ENCODE measurements around the gene FAM98A. TPM values are rescaled to one million over a fixed set of nuclear protein-coding genes. Genes with fewer than 3 reads are reported as not detected.

The FAM98A gene
- total RNA-seq, 3 donors from 2014 or later (not counting 1 experiment from before 2014, with no cell fraction given) = 17.3 to 32.9 (median 22.2) TPM

DNA sequence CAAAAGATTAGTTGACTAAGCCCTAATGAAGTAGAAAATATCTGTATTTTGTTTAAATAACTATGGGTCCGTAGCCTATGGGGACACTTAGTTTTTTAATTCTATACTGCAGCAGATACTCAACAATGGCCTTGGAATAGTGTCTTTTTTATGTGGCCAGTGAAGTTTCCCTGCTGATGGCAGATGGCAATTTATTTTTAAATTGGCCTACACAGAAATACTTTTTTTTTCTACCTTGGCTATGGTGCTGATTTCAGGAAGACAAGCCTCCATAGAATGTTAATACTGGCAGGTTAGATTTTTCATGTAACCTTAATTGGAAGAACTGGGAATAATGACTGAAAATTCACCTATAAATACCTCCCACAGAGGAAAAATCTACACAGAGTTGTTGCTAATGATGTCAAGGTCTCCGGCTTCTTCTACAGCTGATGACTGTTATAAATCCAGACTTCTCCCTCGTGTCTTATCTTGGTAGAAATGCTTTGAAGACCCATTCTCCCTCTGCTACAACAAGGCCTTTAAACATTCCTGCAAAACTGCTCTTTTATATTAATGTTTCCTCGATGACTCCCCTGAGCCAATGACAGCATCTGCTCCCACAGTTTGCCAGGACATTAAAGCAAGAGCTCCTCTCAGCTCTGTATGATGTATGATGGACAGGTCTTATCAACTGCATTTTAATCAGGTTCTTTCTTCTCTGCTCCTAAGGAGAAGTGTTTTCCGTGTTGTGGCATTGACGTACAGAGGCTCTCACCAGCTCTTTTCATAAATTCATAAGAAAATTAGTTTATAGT, 29.1 kb upstream of the FAM98A start:
- H3K27me3 ChIP-seq (ENCODE audit: control insufficient read depth, insufficient read depth, low read length) = no peaks in the 10 kb centered on the region
- no peak for DNase-seq
- Mint-ChIP-seq H3K4me3 (no peak overlapping the region), H3K36me3 (no peaks in the 10 kb centered on the region), H3K9me3 (no peaks in the 10 kb centered on the region), H3K4me1 (no peaks in the 10 kb centered on the region), H3K27ac (no peak overlapping the region), H3K27me3 (ENCODE audit: low read depth in 2 of 2) (peaks cover 6 to 8% of the 10 kb centered on the region in 2 donors)
- no peak overlapping the region for H3K4me3 ChIP-seq (ENCODE audit: low read length)
- H3K9me3 ChIP-seq (ENCODE audit: control insufficient read depth, insufficient read depth, low read length) = no peaks in the 10 kb centered on the region
- no peak for ATAC-seq
- H3K36me3 ChIP-seq (ENCODE audit: control insufficient read depth, insufficient read depth, low read length) = no peaks in the 10 kb centered on the region
- no peak overlapping the region for H3K27ac ChIP-seq (ENCODE audit: low read length)
- WGBS (ENCODE audit: insufficient coverage) = 90% methylated on average over 4 of the region's 6 CpGs
- no peaks in the 10 kb centered on the region for H3K4me1 ChIP-seq (ENCODE audit: control insufficient read depth, insufficient read depth, low read length)
- TF ChIP-seq, protein P1, sequence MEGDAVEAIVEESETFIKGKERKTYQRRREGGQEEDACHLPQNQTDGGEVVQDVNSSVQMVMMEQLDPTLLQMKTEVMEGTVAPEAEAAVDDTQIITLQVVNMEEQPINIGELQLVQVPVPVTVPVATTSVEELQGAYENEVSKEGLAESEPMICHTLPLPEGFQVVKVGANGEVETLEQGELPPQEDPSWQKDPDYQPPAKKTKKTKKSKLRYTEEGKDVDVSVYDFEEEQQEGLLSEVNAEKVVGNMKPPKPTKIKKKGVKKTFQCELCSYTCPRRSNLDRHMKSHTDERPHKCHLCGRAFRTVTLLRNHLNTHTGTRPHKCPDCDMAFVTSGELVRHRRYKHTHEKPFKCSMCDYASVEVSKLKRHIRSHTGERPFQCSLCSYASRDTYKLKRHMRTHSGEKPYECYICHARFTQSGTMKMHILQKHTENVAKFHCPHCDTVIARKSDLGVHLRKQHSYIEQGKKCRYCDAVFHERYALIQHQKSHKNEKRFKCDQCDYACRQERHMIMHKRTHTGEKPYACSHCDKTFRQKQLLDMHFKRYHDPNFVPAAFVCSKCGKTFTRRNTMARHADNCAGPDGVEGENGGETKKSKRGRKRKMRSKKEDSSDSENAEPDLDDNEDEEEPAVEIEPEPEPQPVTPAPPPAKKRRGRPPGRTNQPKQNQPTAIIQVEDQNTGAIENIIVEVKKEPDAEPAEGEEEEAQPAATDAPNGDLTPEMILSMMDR (IDR thresholded peaks at IDR 0.05) = no peak
- intact Hi-C loops (cut with micrococcal nuclease) = no loop called here

DNA sequence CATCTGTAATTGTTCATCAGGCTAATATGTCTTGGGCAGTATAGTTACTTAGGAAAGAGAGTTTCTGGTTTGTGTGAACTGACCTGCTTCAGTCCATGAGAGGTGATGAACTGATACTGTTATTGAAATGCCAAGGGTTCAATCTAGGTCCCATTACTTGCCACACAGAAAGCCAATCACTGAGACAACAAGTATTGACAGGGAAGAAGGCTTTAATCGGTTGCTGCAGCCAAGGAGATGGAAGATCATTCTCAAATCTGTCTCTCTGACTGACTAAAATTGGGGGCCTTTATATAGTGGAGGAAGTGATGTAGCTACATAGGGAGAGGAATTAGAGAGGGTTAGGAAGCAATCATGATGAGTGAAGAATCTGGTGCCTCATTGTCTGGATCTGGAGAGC, 19.9 kb upstream of the FAM98A start:
- H3K27me3 Mint-ChIP-seq (ENCODE audit: low read depth in 2 of 2) = peaks cover 4 to 19% of the 10 kb centered on the region in 2 donors
- H3K4me3 Mint-ChIP-seq = no peak overlapping the region
- Histone ChIP-seq H3K9me3 (ENCODE audit: control insufficient read depth, insufficient read depth, low read length) (peaks cover 3% of the 10 kb centered on the region), H3K27me3 (ENCODE audit: control insufficient read depth, insufficient read depth, low read length) (no peaks in the 10 kb centered on the region), H3K4me3 (ENCODE audit: low read length) (no peak overlapping the region), H3K27ac (ENCODE audit: low read length) (no peak overlapping the region), H3K36me3 (ENCODE audit: control insufficient read depth, insufficient read depth, low read length) (no peaks in the 10 kb centered on the region), H3K4me1 (ENCODE audit: control insufficient read depth, insufficient read depth, low read length) (no peaks in the 10 kb centered on the region)
- TF ChIP-seq, protein P1 (IDR thresholded peaks at IDR 0.05) = no peak
- ATAC-seq = no peak
- no peaks in the 10 kb centered on the region for H3K4me1 Mint-ChIP-seq
- H3K9me3 Mint-ChIP-seq = peaks cover 3 to 10% of the 10 kb centered on the region in 2 donors
- no peak for DNase-seq
- H3K27ac Mint-ChIP-seq = no peak overlapping the region
- WGBS (ENCODE audit: insufficient coverage) = 100% methylated on average over 1 of the region's 1 CpG
- H3K36me3 Mint-ChIP-seq = peaks cover 13% of the 10 kb centered on the region
- intact Hi-C loops (cut with micrococcal nuclease) = no loop called here

DNA sequence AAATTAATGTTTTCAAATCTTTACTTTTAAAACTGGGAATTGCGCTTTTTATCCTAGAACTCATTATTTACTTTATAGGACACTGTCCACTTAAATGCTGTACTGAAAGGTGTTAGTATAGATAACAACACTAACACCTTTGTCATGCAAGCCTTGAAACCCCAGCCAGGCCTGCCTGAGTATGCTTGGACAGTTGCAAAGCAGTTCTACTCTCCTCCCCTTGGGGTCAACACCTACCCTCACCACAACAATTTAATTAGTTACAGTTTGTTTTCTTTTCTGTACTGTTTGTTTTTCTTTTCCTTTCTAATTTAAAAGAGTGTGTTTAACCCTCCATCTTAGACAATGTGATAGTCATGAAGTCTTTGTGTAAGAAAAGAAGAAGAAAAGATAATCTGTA, 18.9 kb upstream of the FAM98A start:
- TF ChIP-seq, protein P1 (IDR thresholded peaks at IDR 0.05) = no peak
- H3K4me3 ChIP-seq (ENCODE audit: low read length) = no peak overlapping the region
- H3K4me1 ChIP-seq (ENCODE audit: control insufficient read depth, insufficient read depth, low read length) = no peaks in the 10 kb centered on the region
- Mint-ChIP-seq H3K9me3 (peaks cover 3 to 10% of the 10 kb centered on the region in 2 donors), H3K4me3 (no peak overlapping the region), H3K27me3 (ENCODE audit: low read depth in 2 of 2) (peaks cover 4 to 13% of the 10 kb centered on the region in 2 donors), H3K27ac (no peak overlapping the region), H3K4me1 (no peaks in the 10 kb centered on the region), H3K36me3 (peaks cover 13% of the 10 kb centered on the region)
- WGBS (ENCODE audit: insufficient coverage) = no CpG with 5 or more reads among the region's 1 CpG
- intact Hi-C loops (cut with micrococcal nuclease) = no loop called here
- H3K9me3 ChIP-seq (ENCODE audit: control insufficient read depth, insufficient read depth, low read length) = peaks cover 3% of the 10 kb centered on the region
- no peak overlapping the region for H3K27ac ChIP-seq (ENCODE audit: low read length)
- H3K27me3 ChIP-seq (ENCODE audit: control insufficient read depth, insufficient read depth, low read length) = no peaks in the 10 kb centered on the region
- H3K36me3 ChIP-seq (ENCODE audit: control insufficient read depth, insufficient read depth, low read length) = no peaks in the 10 kb centered on the region
- DNase-seq (no peak), ATAC-seq (no peak)
